Measurements from ENCODE around the gene UVSSA.
"Not testable (repeated sequence)": the region's sequence is repeated elsewhere in the genome, so short reads cannot be mapped to it uniquely, and the experiment has no call there.

The UVSSA gene

GRCh38 chr4:1421657-1422056 lies 74.6 kb downstream of the UVSSA start:
- no peak for DNase-seq (ENCODE audit: low spot score)

- DNase-seq (ENCODE audit: low spot score), result no peak
Measured at GRCh38 chr4:1427010-1427409, 80.0 kb downstream of the UVSSA start.

- not testable (repeated sequence) for DNase-seq (ENCODE audit: low spot score)
Measured at GRCh38 chr4:1443688-1444172, 96.7 kb downstream of the UVSSA start.
